Kidney epithelial cell (primary cell): ENCODE results near the gene CCDC188. TPM values are rescaled to one million over a fixed set of nuclear protein-coding genes. Genes with fewer than 3 reads are reported as not detected.

ENCODE experiments used
- DNase-seq: peaks from one replicate; pipeline ENCODE4 v3.0.0-alpha.2; 2010; ENCODE audit warnings: low read depth
- H3K27me3 ChIP-seq: 2 replicates; pipeline ENCODE4 v1.6.0; 2011; ENCODE audit warnings: low read length; ENCODE audit not compliant: control insufficient read depth, insufficient read depth
- H3K36me3 ChIP-seq: 2 replicates; pipeline ENCODE4 v1.5.1; 2011; ENCODE audit warnings: low read length; ENCODE audit not compliant: control insufficient read depth, insufficient read depth
- H3K4me3 ChIP-seq: 2 replicates; pipeline ENCODE4 v1.5.1; 2011; ENCODE audit warnings: low read depth, mild to moderate bottlenecking, control low read depth, low read length
- total RNA-seq: library from RNA; depleted of rRNA; stranded (reverse); fragments of >200 nt; gene quantifications from 2 replicates; pipeline ENCODE4 v1.2.3, GENCODE V29; 2015
- TF ChIP-seq, protein P1 (sequence below): IDR thresholded peaks from 2 replicates; pipeline ENCODE4 v1.5.1; 2011; ENCODE audit warnings: mild to moderate bottlenecking, moderate library complexity, low read length, control low read depth, inconsistent platforms; ENCODE audit not compliant: insufficient read depth, poor library complexity, severe bottlenecking

CCDC188 gene
- total RNA-seq: 0.55 and 1.8 TPM in 2 replicates

DNA sequence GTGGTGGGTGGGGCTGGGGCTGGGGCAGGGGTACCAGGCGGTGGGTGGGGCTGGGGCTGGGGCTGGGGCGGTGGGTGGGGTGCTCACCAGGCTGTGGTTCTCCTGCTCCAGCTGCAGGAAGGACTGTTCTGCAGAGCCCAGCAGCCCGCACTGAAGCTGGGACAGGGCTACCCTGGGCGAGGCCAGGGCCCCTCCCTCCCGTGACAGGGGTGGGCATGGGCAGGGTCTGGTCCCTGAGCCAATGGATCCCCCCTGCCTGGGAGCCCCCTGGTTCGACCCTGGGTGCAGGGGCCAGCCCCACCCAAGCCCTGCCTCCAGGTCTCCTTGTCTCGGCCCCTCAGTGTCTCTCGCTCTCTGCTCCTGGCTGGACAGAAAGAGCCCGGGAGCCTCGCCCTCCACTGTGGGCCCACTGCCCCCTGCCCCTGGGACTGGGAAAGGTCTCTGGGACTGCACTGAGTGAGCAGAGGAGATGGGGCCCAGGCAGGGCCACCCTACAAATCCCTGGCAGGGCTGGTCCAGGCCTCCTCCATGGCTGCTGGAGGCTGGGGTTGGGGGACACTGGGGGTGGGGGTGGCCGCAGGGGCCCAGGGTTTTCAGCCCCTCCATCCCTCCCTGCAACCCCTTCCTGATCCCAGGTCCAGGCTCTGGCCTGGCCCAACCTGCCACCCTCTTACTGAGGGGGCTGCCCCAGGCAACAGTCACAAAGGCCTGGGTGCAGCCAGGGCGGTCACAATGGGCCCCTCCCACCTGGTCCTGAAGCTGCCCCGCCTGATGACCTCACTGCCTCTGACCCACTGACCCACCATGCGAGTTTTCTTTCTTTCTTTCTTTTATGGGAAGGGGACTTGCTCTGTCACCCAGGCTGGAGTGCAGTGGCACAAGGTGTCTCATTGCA, at the start of gene CCDC188:
Gene CCDC188, minus strand, starts transcription at position 675 of the 895 bp plus-strand sequence. Its CDS starts 69 bp downstream, at position 606.
- Histone ChIP-seq H3K36me3 (no peaks in the 10 kb centered on the region), H3K27me3 (peaks cover 3% of the 10 kb centered on the region), H3K4me3 (no peak within 1 kb of the TSS)
- TF ChIP-seq, protein P1, sequence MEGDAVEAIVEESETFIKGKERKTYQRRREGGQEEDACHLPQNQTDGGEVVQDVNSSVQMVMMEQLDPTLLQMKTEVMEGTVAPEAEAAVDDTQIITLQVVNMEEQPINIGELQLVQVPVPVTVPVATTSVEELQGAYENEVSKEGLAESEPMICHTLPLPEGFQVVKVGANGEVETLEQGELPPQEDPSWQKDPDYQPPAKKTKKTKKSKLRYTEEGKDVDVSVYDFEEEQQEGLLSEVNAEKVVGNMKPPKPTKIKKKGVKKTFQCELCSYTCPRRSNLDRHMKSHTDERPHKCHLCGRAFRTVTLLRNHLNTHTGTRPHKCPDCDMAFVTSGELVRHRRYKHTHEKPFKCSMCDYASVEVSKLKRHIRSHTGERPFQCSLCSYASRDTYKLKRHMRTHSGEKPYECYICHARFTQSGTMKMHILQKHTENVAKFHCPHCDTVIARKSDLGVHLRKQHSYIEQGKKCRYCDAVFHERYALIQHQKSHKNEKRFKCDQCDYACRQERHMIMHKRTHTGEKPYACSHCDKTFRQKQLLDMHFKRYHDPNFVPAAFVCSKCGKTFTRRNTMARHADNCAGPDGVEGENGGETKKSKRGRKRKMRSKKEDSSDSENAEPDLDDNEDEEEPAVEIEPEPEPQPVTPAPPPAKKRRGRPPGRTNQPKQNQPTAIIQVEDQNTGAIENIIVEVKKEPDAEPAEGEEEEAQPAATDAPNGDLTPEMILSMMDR: no peak
- no peak for DNase-seq

DNA sequence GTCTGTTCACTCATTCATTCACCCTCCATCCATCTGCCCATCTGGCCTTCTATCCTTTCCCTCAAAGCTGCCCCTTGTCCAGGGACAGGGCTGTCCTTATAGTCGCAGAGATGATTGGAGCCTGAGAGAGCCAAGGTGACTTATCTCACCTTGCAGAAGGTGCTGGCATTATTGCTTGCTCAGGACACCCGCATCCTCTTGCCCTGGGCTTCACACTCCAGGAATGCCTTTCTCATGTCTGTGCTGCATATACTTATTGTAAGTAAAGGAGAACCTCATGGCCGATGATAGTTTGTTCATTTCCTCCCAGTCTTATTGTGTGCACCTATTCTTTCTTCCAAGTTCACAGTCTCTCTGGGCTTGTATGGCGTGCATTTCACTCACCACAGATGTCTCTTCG, 49.1 kb upstream of the CCDC188 start:
- peaks cover 34% of the 10 kb centered on the region for H3K27me3 ChIP-seq
- no peak for DNase-seq
- TF ChIP-seq, protein P1: no peak

DNA sequence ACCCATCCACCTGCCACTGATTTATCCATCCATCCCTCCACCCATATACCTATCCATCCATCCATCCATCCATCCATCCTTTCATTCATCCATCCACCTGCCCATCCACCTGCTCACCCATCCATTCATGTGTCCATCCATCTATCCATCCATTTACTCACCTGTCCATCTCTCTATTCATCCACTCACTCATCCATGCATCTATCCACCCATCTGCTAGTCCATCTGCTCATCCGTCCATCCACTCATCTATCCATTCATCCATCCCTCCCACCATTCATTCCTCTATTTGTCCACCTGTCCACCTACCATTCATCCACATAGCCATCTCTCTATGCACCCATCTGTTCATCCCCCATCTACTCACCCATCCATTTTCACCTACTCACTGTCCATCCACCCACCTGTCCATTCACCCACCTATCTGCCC, 48.6 kb upstream of the CCDC188 start:
- TF ChIP-seq, protein P1: no peak

More for the DNA sequence above, 49.1 kb upstream of the CCDC188 start:
- Histone ChIP-seq H3K4me3 (no peak overlapping the region), H3K36me3 (no peaks in the 10 kb centered on the region)

DNA sequence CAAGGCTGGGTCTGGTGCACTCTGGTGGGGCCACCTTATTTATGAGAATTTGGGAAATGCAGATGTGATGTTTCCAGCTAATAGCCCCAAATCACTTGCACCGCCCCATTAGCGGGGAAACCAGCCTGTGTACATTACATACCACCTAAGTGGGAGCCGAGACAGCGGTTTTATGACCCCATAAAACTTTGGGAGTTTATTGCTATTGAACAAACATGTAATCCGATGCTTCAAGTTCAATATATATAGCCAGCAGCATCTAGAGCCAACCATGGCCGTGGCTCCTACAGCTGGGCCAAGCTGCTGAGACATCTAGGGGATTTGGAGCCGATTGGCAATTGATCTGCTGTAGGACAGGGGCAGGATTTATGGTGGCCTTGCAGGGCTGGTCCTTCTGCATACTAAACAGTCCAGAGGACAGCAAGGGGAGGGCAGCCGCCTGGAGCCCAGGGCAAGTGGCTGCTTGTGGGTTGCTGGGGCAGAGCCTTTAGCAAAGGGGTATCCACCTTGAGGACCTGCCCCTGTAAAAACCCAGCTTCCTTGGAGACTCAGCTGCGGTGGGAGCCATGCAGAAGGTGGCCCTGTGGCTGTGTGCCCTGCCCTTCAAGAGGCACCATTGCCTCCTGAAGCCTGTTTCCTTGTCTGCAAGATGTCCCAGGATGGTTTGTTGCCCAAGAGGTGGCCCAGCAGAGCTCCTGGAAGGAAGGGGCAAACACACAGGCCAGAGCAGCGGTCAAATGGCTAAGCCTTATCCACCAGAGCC, 47.9 kb upstream of the CCDC188 start:
- no peaks in the 10 kb centered on the region for H3K36me3 ChIP-seq
- H3K4me3 ChIP-seq: no peak overlapping the region
- peaks cover 34% of the 10 kb centered on the region for H3K27me3 ChIP-seq
- TF ChIP-seq, protein P1: no peak
- DNase-seq: no peak

More for the DNA sequence above, 48.6 kb upstream of the CCDC188 start:
- peaks cover 34% of the 10 kb centered on the region for H3K27me3 ChIP-seq
- H3K4me3 ChIP-seq: no peak overlapping the region
- H3K36me3 ChIP-seq: no peaks in the 10 kb centered on the region
- no peak for DNase-seq

DNA sequence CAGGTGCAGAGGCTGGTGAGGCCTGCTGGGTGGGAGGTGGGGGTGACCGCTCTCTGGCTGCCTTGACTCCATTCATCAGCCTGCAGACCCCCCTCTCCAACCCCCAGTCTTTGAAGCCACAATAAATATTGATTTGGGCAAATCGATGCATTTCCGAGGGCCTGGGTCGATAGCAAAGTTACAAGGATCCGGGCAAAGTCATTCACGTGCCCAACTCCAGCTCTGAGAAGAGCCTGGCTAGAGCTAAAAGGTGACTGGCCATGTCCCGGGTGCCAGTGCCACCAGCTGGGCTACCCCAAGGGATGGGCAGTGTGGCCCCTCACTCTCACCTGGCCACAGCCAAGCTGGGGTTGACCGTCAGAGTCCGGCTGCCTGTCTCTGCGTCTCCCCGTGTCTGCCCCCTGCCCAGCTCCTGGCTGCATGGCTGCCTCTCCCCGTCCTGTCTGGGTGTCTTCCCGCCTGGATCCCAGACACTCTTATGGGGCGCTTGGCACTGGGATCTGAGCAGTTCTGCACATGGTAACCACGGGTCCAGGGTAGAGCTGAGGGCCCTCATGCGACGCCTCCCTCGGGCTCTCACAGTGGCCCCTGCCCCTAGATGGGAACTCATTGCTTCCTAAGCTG, 46.7 kb upstream of the CCDC188 start:
- peaks cover 34% of the 10 kb centered on the region for H3K27me3 ChIP-seq
- H3K4me3 ChIP-seq: no peak overlapping the region
- TF ChIP-seq, protein P1: no peak
- H3K36me3 ChIP-seq: no peaks in the 10 kb centered on the region
- no peak for DNase-seq
